Measurements from ENCODE around the gene CMYA5.

DNA sequence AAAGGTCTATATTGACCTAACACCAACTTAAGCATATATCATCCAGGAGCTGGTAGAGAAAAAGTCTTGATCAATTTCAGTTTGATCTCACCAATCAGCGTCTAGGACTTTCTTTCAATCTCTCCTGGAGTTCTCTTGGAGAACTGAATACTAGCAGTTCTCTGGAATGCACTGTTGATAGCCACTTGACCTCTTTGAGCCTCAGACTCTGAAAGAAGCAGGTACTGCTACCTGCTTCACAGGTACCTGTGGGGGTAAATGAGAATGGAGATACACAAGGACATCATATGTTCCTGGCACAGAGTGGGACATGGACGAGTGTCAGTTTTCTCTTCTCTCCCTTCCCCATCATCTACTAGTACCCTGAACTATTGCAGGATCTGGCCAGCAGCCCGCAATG, 16.0 kb downstream of the CMYA5 start:
- TF ChIP-seq ZNF274 (IDR thresholded peaks at IDR 0.05; ENCODE audit: low read depth, low read length) = no peak
- TF ChIP-seq YY1 (IDR thresholded peaks at IDR 0.05; ENCODE audit: insufficient read depth, insufficient read length) = no peak
- TF ChIP-seq SUZ12 (IDR thresholded peaks at IDR 0.05; ENCODE audit: extremely low read depth, insufficient read depth, insufficient read length) = no peak

Measured in NT2/D1 (cell line).